ENCODE data around the gene KLF7.
A peak's percentile ranks its signal among the peaks of the same experiment; 100 is the strongest.

The KLF7 gene

GRCh38 chr2:207046724-207047123 is 119.0 kb downstream of the KLF7 start:
- H3K4me3 ChIP-seq (ENCODE audit: severe bottlenecking), result no peak overlapping the region
- no peaks in the 10 kb centered on the region for H3K36me3 ChIP-seq (ENCODE audit: low read depth)
- no peaks in the 10 kb centered on the region for H3K27me3 ChIP-seq (ENCODE audit: insufficient read depth, poor library complexity, severe bottlenecking)
- H3K4me1 ChIP-seq (ENCODE audit: insufficient read depth, poor library complexity, severe bottlenecking), result no peaks in the 10 kb centered on the region
- peak; percentile 44; the same call in 2 of the 3 replicates for ATAC-seq (ENCODE audit: low read depth)
- DNase-seq (ENCODE audit: low spot score), result no peak
- TF ChIP-seq CTCF (IDR thresholded peaks at IDR 0.05; ENCODE audit: poor library complexity, severe bottlenecking), result peak; percentile 36
- no peaks in the 10 kb centered on the region for H3K9me3 ChIP-seq (ENCODE audit: severe bottlenecking)
- H3K27ac ChIP-seq (ENCODE audit: poor library complexity, severe bottlenecking), result no peak overlapping the region

- ATAC-seq (ENCODE audit: low read depth), result no peak
These were observed 120.2 kb downstream of the KLF7 start for GRCh38 chr2:207045531-207045930.

GRCh38 chr2:207044379-207045362 is 121.1 kb downstream of the KLF7 start:
- Histone ChIP-seq H3K27ac (ENCODE audit: poor library complexity, severe bottlenecking) (no peak overlapping the region), H3K9me3 (ENCODE audit: severe bottlenecking) (no peaks in the 10 kb centered on the region), H3K4me3 (ENCODE audit: severe bottlenecking) (no peak overlapping the region), H3K36me3 (ENCODE audit: low read depth) (no peaks in the 10 kb centered on the region), H3K4me1 (ENCODE audit: insufficient read depth, poor library complexity, severe bottlenecking) (no peaks in the 10 kb centered on the region), H3K27me3 (ENCODE audit: insufficient read depth, poor library complexity, severe bottlenecking) (no peaks in the 10 kb centered on the region)
- TF ChIP-seq CTCF (IDR thresholded peaks at IDR 0.05; ENCODE audit: poor library complexity, severe bottlenecking), result no peak
- ATAC-seq (ENCODE audit: low read depth) (no peak), DNase-seq (ENCODE audit: low spot score) (no peak)

More at GRCh38 chr2:207045531-207045930, 120.2 kb downstream of the KLF7 start:
- DNase-seq (ENCODE audit: low spot score), result no peak
- no peak for TF ChIP-seq CTCF (IDR thresholded peaks at IDR 0.05; ENCODE audit: poor library complexity, severe bottlenecking)
- Histone ChIP-seq H3K4me1 (ENCODE audit: insufficient read depth, poor library complexity, severe bottlenecking) (no peaks in the 10 kb centered on the region), H3K36me3 (ENCODE audit: low read depth) (no peaks in the 10 kb centered on the region), H3K27me3 (ENCODE audit: insufficient read depth, poor library complexity, severe bottlenecking) (no peaks in the 10 kb centered on the region), H3K4me3 (ENCODE audit: severe bottlenecking) (no peak overlapping the region), H3K9me3 (ENCODE audit: severe bottlenecking) (no peaks in the 10 kb centered on the region), H3K27ac (ENCODE audit: poor library complexity, severe bottlenecking) (no peak overlapping the region)

- H3K4me1 ChIP-seq (ENCODE audit: insufficient read depth, poor library complexity, severe bottlenecking), result no peaks in the 10 kb centered on the region
- H3K27me3 ChIP-seq (ENCODE audit: insufficient read depth, poor library complexity, severe bottlenecking), result no peaks in the 10 kb centered on the region
- DNase-seq (ENCODE audit: low spot score), result no peak
- no peak for ATAC-seq (ENCODE audit: low read depth)
- no peak overlapping the region for H3K27ac ChIP-seq (ENCODE audit: poor library complexity, severe bottlenecking)
- H3K36me3 ChIP-seq (ENCODE audit: low read depth), result no peaks in the 10 kb centered on the region
- no peak for TF ChIP-seq CTCF (IDR thresholded peaks at IDR 0.05; ENCODE audit: poor library complexity, severe bottlenecking)
- H3K9me3 ChIP-seq (ENCODE audit: severe bottlenecking), result no peaks in the 10 kb centered on the region
- no peak overlapping the region for H3K4me3 ChIP-seq (ENCODE audit: severe bottlenecking)
These were observed 122.9 kb downstream of the KLF7 start for GRCh38 chr2:207042841-207043240.
